SJSA1 (cell line): Measurements from ENCODE around the gene MAD1L1. TPM values are rescaled to one million over a fixed set of nuclear protein-coding genes. Genes with fewer than 3 reads are reported as not detected.

Source experiments
- DNase-seq, 2 experiments: peaks; one replicate each; pipeline ENCODE4 v3.0.0-alpha.2; 2015 to 2020; ENCODE audit warnings: low spot score in 2 of 2, low read depth in 1 of 2
- H3K27ac ChIP-seq: fragments of 250-450 bp; sonication (Bioruptor Pico); 2 replicates; pipeline ENCODE4 v1.5.1; 2020; ENCODE audit warnings: mild to moderate bottlenecking, moderate library complexity
- H3K27me3 ChIP-seq: fragments of 250-450 bp; sonication (Bioruptor Pico); replicated peaks from 2 replicates; pipeline ENCODE4 v1.5.1; 2020; ENCODE audit warnings: mild to moderate bottlenecking, moderate library complexity
- H3K36me3 ChIP-seq: fragments of 250-450 bp; sonication (Bioruptor Pico); 2 replicates; pipeline ENCODE4 v1.5.1; 2020; ENCODE audit warnings: mild to moderate bottlenecking
- H3K4me1 ChIP-seq: fragments of 250-450 bp; sonication (Bioruptor Pico); replicated peaks from 2 replicates; pipeline ENCODE4 v1.6.1; 2021; ENCODE audit warnings: mild to moderate bottlenecking
- H3K4me3 ChIP-seq: fragments of 250-450 bp; sonication (Bioruptor Pico); 2 replicates; pipeline ENCODE4 v1.5.1; 2020; ENCODE audit warnings: mild to moderate bottlenecking
- H3K9me3 ChIP-seq: fragments of 250-450 bp; sonication (Bioruptor Pico); replicated peaks from 2 replicates; pipeline ENCODE4 v1.5.1; 2020; ENCODE audit warnings: mild to moderate bottlenecking
- total RNA-seq: library from RNA; depleted of rRNA; stranded (reverse); fragments of >200 nt; shearing (Covaris generic); gene quantifications from 2 replicates; pipeline ENCODE4 v1.2.3, GENCODE V29; 2014

The MAD1L1 gene
- total RNA-seq, 1 experiment from 2014 or later: 44.0 TPM

- no peak for DNase-seq
- H3K27ac ChIP-seq: no peak overlapping the region
- no peaks in the 10 kb centered on the region for H3K36me3 ChIP-seq
- H3K4me3 ChIP-seq: no peak overlapping the region
- H3K27me3 ChIP-seq: no peaks in the 10 kb centered on the region
- H3K9me3 ChIP-seq: no peaks in the 10 kb centered on the region
- H3K4me1 ChIP-seq: no peaks in the 10 kb centered on the region
Measured at GRCh38 chr7:1898628-1899185, 334.0 kb downstream of the MAD1L1 start.

GRCh38 chr7:1897861-1898627 lies 334.7 kb downstream of the MAD1L1 start:
- no peak overlapping the region for H3K27ac ChIP-seq
- H3K36me3 ChIP-seq: no peaks in the 10 kb centered on the region
- no peak for DNase-seq
- H3K4me3 ChIP-seq: no peak overlapping the region
- no peaks in the 10 kb centered on the region for H3K4me1 ChIP-seq
- H3K9me3 ChIP-seq: no peaks in the 10 kb centered on the region
- no peaks in the 10 kb centered on the region for H3K27me3 ChIP-seq

GRCh38 chr7:1897076-1897860 lies 335.5 kb downstream of the MAD1L1 start:
- DNase-seq: no peak
- no peaks in the 10 kb centered on the region for H3K27me3 ChIP-seq
- H3K9me3 ChIP-seq: no peaks in the 10 kb centered on the region
- no peak overlapping the region for H3K27ac ChIP-seq
- H3K36me3 ChIP-seq: no peaks in the 10 kb centered on the region
- H3K4me3 ChIP-seq: no peak overlapping the region
- H3K4me1 ChIP-seq: no peaks in the 10 kb centered on the region

- H3K4me3 ChIP-seq: no peak overlapping the region
- H3K27me3 ChIP-seq: no peaks in the 10 kb centered on the region
- H3K9me3 ChIP-seq: no peaks in the 10 kb centered on the region
- H3K36me3 ChIP-seq: no peaks in the 10 kb centered on the region
- H3K27ac ChIP-seq: no peak overlapping the region
- no peaks in the 10 kb centered on the region for H3K4me1 ChIP-seq
- no peak for DNase-seq
Measured at GRCh38 chr7:1895664-1896515, 336.9 kb downstream of the MAD1L1 start.

GRCh38 chr7:1894906-1895663 lies 337.7 kb downstream of the MAD1L1 start:
- no peaks in the 10 kb centered on the region for H3K27me3 ChIP-seq
- H3K9me3 ChIP-seq: no peaks in the 10 kb centered on the region
- no peak overlapping the region for H3K27ac ChIP-seq
- no peak overlapping the region for H3K4me3 ChIP-seq
- no peaks in the 10 kb centered on the region for H3K4me1 ChIP-seq
- DNase-seq: no peak
- H3K36me3 ChIP-seq: no peaks in the 10 kb centered on the region

- DNase-seq: no peak
- Histone ChIP-seq H3K4me1 (peaks cover 6% of the 10 kb centered on the region), H3K9me3 (no peaks in the 10 kb centered on the region), H3K27ac (no peak overlapping the region), H3K4me3 (no peak overlapping the region), H3K36me3 (no peaks in the 10 kb centered on the region), H3K27me3 (no peaks in the 10 kb centered on the region)
Measured at GRCh38 chr7:1894313-1894900, 338.3 kb downstream of the MAD1L1 start.

GRCh38 chr7:1893451-1893850 lies 339.3 kb downstream of the MAD1L1 start:
- H3K4me1 ChIP-seq: peaks cover 10% of the 10 kb centered on the region
- DNase-seq: no peak
- H3K4me3 ChIP-seq: no peak overlapping the region
- no peaks in the 10 kb centered on the region for H3K27me3 ChIP-seq
- peaks cover 4% of the 10 kb centered on the region; the same call in 1 of the 2 replicates for H3K36me3 ChIP-seq
- H3K9me3 ChIP-seq: no peaks in the 10 kb centered on the region
- H3K27ac ChIP-seq: no peak overlapping the region

- H3K36me3 ChIP-seq: peaks cover 8% of the 10 kb centered on the region; the same call in 1 of the 2 replicates
- H3K27me3 ChIP-seq: no peaks in the 10 kb centered on the region
- H3K9me3 ChIP-seq: no peaks in the 10 kb centered on the region
- H3K4me1 ChIP-seq: peaks cover 10% of the 10 kb centered on the region
- no peak overlapping the region for H3K27ac ChIP-seq
- DNase-seq: no peak
- H3K4me3 ChIP-seq: no peak overlapping the region
Measured at GRCh38 chr7:1893036-1893435, 339.7 kb downstream of the MAD1L1 start.

GRCh38 chr7:1892011-1892965 lies 340.5 kb downstream of the MAD1L1 start:
- H3K4me3 ChIP-seq: no peak overlapping the region
- peaks cover 10% of the 10 kb centered on the region for H3K4me1 ChIP-seq
- H3K9me3 ChIP-seq: no peaks in the 10 kb centered on the region
- H3K36me3 ChIP-seq: peaks cover 13% of the 10 kb centered on the region; the same call in 1 of the 2 replicates
- no peaks in the 10 kb centered on the region for H3K27me3 ChIP-seq
- no peak overlapping the region for H3K27ac ChIP-seq
- DNase-seq: no peak

GRCh38 chr7:1890289-1891235 lies 342.2 kb downstream of the MAD1L1 start:
- Histone ChIP-seq H3K4me3 (no peak overlapping the region), H3K36me3 (peaks cover 15% of the 10 kb centered on the region; the same call in 1 of the 2 replicates), H3K4me1 (peaks cover 10% of the 10 kb centered on the region), H3K27me3 (no peaks in the 10 kb centered on the region), H3K27ac (no peak overlapping the region), H3K9me3 (no peaks in the 10 kb centered on the region)
- DNase-seq: no peak
